H9 (cell line): ENCODE results near the gene PTX3. TPM values are rescaled to one million over a fixed set of nuclear protein-coding genes. Genes with fewer than 3 reads are reported as not detected.

ENCODE experiments used
- DNase-seq: peaks from one replicate; pipeline ENCODE4 v3.0.0-alpha.2; 2017
- H2AFZ ChIP-seq: one replicate; pipeline ENCODE4 v1.6.1; 2013; ENCODE audit warnings: mild to moderate bottlenecking, low read length, control low read depth, moderate library complexity
- H2AK5ac ChIP-seq: 2 replicates; pipeline ENCODE4 v1.6.1; 2013; ENCODE audit warnings: low read length, control low read depth, mixed read lengths; ENCODE audit not compliant: insufficient read length
- H2BK120ac ChIP-seq: one replicate; pipeline ENCODE4 v1.6.1; 2013; ENCODE audit warnings: low read depth, mild to moderate bottlenecking, low read length, control low read depth, inconsistent platforms; ENCODE audit not compliant: poor library complexity, severe bottlenecking
- H2BK12ac ChIP-seq: 2 replicates; pipeline ENCODE4 v1.6.1; 2013; ENCODE audit warnings: low read length, control low read depth, mixed read lengths, low read depth; ENCODE audit not compliant: insufficient read length
- H2BK15ac ChIP-seq: 2 replicates; pipeline ENCODE4 v1.6.1; 2013; ENCODE audit warnings: low read depth, low read length, control low read depth
- H2BK20ac ChIP-seq: one replicate; pipeline ENCODE4 v1.6.1; 2013; ENCODE audit warnings: low read depth, mild to moderate bottlenecking, low read length, control low read depth, inconsistent platforms; ENCODE audit not compliant: poor library complexity, severe bottlenecking
- H2BK5ac ChIP-seq: 2 replicates; pipeline ENCODE4 v1.6.1; 2013; ENCODE audit warnings: low read length, control low read depth, mixed read lengths; ENCODE audit not compliant: insufficient read length
- H3K14ac ChIP-seq: 2 replicates; pipeline ENCODE4 v1.6.1; 2013; ENCODE audit warnings: low read length, control low read depth; ENCODE audit not compliant: insufficient read depth
- H3K18ac ChIP-seq: 2 replicates; pipeline ENCODE4 v1.6.1; 2013; ENCODE audit warnings: low read depth, mild to moderate bottlenecking, mixed read lengths, low read length, control low read depth; ENCODE audit not compliant: insufficient read length
- H3K23ac ChIP-seq: 2 replicates; pipeline ENCODE4 v1.6.1; 2013; ENCODE audit warnings: low read length, control low read depth, mixed read lengths, low read depth; ENCODE audit not compliant: insufficient read length
- H3K23me2 ChIP-seq: 2 replicates; pipeline ENCODE4 v1.6.1; 2013; ENCODE audit warnings: low read depth, mild to moderate bottlenecking, mixed read lengths, low read length, control low read depth; ENCODE audit not compliant: insufficient read length, poor library complexity, severe bottlenecking
- H3K27ac ChIP-seq: 2 replicates; pipeline ENCODE4 v1.5.1; 2013; ENCODE audit warnings: low read length, control low read depth, mixed read lengths, low read depth; ENCODE audit not compliant: insufficient read length
- H3K27me3 ChIP-seq: 2 replicates; pipeline ENCODE4 v1.6.1; 2013; ENCODE audit warnings: low read length, control low read depth, inconsistent platforms; ENCODE audit not compliant: insufficient read depth
- H3K4ac ChIP-seq: 2 replicates; pipeline ENCODE4 v1.6.1; 2013; ENCODE audit warnings: low read depth, mild to moderate bottlenecking, control low read depth, inconsistent platforms, low read length, moderate library complexity
- H3K4me1 ChIP-seq: 2 replicates; pipeline ENCODE4 v1.6.1; 2013; ENCODE audit warnings: low read length, control low read depth, inconsistent platforms; ENCODE audit not compliant: insufficient read depth
- H3K4me2 ChIP-seq: 2 replicates; pipeline ENCODE4 v1.6.1; 2013; ENCODE audit warnings: low read length, control low read depth, mixed read lengths; ENCODE audit not compliant: insufficient read length, insufficient read depth
- H3K56ac ChIP-seq: 2 replicates; pipeline ENCODE4 v1.6.1; 2013; ENCODE audit warnings: low read depth, mild to moderate bottlenecking, mixed read lengths, low read length, control low read depth; ENCODE audit not compliant: insufficient read length
- H3K79me1 ChIP-seq: 2 replicates; pipeline ENCODE4 v1.6.1; 2013; ENCODE audit warnings: low read depth, mild to moderate bottlenecking, moderate library complexity, low read length, control low read depth, inconsistent platforms; ENCODE audit not compliant: insufficient read depth, poor library complexity, severe bottlenecking
- H3K79me2 ChIP-seq: 2 replicates; pipeline ENCODE4 v1.6.1; 2013; ENCODE audit warnings: low read length, control low read depth, inconsistent platforms; ENCODE audit not compliant: insufficient read depth
- H3K9ac ChIP-seq: 2 replicates; pipeline ENCODE4 v1.6.1; 2013; ENCODE audit warnings: low read length, control low read depth, mixed read lengths; ENCODE audit not compliant: insufficient read length; ENCODE audit errors: extremely low read depth
- H3K9me3 ChIP-seq: one replicate; pipeline ENCODE4 v1.6.1; 2013; ENCODE audit warnings: low read depth, low read length, inconsistent platforms; ENCODE audit not compliant: control insufficient read depth
- H3T11ph ChIP-seq: one replicate; pipeline ENCODE4 v1.6.1; 2013; ENCODE audit warnings: mild to moderate bottlenecking, low read length, control low read depth, inconsistent platforms
- H4K20me1 ChIP-seq: one replicate; pipeline ENCODE4 v1.6.1; 2013; ENCODE audit not compliant: control insufficient read depth, insufficient read length, insufficient read depth
- H4K5ac ChIP-seq: 2 replicates; pipeline ENCODE4 v1.6.1; 2013; ENCODE audit warnings: low read depth, mild to moderate bottlenecking, mixed read lengths, low read length, control low read depth; ENCODE audit not compliant: insufficient read length
- H4K8ac ChIP-seq: replicated peaks from 2 replicates; pipeline ENCODE4 v1.6.1; 2013; ENCODE audit warnings: low read length, control low read depth, mixed read lengths, low read depth; ENCODE audit not compliant: insufficient read length
- H4K91ac ChIP-seq: 2 replicates; pipeline ENCODE4 v1.6.1; 2013; ENCODE audit warnings: low read depth, mild to moderate bottlenecking, moderate library complexity, mixed read lengths, low read length, control low read depth; ENCODE audit not compliant: insufficient read length
- H3K27ac Mint-ChIP-seq, 3 experiments: 2 replicates in 2 of 3; 3 replicates in 1 of 3; pipeline ENCODE4 v1.8.0; 2020 to 2021; ENCODE audit warnings: mixed read lengths in 3 of 3, mild to moderate bottlenecking in 1 of 3, moderate library complexity in 1 of 3
- H3K27me3 Mint-ChIP-seq: 2 replicates; pipeline ENCODE4 v1.8.0; 2021; ENCODE audit warnings: low read depth, mild to moderate bottlenecking, moderate library complexity, mixed read lengths
- H3K36me3 Mint-ChIP-seq, 3 experiments: 2 replicates in 2 of 3; 3 replicates in 1 of 3; pipeline ENCODE4 v1.8.0; 2020 to 2021; ENCODE audit warnings: low read depth in 3 of 3, mixed read lengths in 3 of 3; ENCODE audit not compliant: insufficient read depth in 1 of 3
- H3K4me1 Mint-ChIP-seq, 2 experiments: 2 replicates each; pipeline ENCODE4 v1.8.0; 2020; ENCODE audit warnings: mixed read lengths in 2 of 2
- H3K4me3 Mint-ChIP-seq, 2 experiments: 2 replicates in 1 of 2; 3 replicates in 1 of 2; pipeline ENCODE4 v1.8.0; 2020 to 2021; ENCODE audit warnings: mild to moderate bottlenecking in 2 of 2, mixed read lengths in 2 of 2, moderate library complexity in 1 of 2
- H3K9me3 Mint-ChIP-seq, 2 experiments: 2 replicates in 1 of 2; 3 replicates in 1 of 2; pipeline ENCODE4 v1.8.0; 2020; ENCODE audit warnings: mild to moderate bottlenecking in 2 of 2, mixed read lengths in 2 of 2, moderate library complexity in 1 of 2
- CTCF ChIP-seq: fragments of 200-600 bp; sonication (generic); conservative IDR thresholded peaks from 3 replicates; pipeline ENCODE4 v1.8.0; 2021; ENCODE audit warnings: antibody characterized with exemption, mild to moderate bottlenecking
- WGBS: extraction: QIAGEN DNeasy Blood & Tissue Kit; methylation state at CpG from one replicate; pipeline ENCODE4 v1.1.7; 2013; ENCODE audit warnings: missing lambda C conversion rate, low lambda C conversion rate, mixed read lengths; ENCODE audit not compliant: insufficient read length; ENCODE audit errors: extremely low coverage; 5-methylcytosine and 5-hydroxymethylcytosine counted together
- total RNA-seq: library from RNA; stranded (reverse); gene quantifications from 2 replicates; pipeline ENCODE4 v1.2.1, GENCODE V29; 2021

PTX3 gene
- total RNA-seq, 1 experiment from 2014 or later = 0.11 TPM

DNA sequence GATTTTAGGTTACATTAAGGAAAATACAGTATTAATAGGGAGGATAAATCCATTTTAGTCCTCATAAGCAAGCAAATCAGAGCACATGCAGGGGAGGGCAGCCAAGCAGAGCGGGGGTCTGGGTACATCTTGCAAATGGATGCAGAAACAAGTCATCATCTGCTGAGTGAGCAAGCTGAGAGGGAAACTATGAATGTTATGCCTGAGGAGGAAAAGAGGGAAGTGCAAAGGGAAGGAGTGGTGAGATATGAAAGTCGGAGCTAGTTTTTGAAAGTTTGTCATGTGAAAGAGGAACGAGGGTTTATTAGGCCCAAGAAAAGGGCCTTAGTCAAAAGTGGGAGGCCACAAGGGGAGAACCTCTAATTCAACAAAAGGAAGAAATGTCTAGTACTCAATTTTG is 15.4 kb downstream of the PTX3 start:
- Histone ChIP-seq H3K27ac (no peak overlapping the region), H2BK120ac (no peak overlapping the region), H4K91ac (no peak overlapping the region), H2BK15ac (no peak overlapping the region), H3K4me2 (no peak overlapping the region), H3K27me3 (no peaks in the 10 kb centered on the region), H4K5ac (no peak overlapping the region), H2BK5ac (no peak overlapping the region), H2BK20ac (no peak overlapping the region), H4K8ac (no peak overlapping the region), H3K79me1 (no peaks in the 10 kb centered on the region), H3K79me2 (no peaks in the 10 kb centered on the region), H3K56ac (no peak overlapping the region), H3K23me2 (no peaks in the 10 kb centered on the region), H3K23ac (no peak overlapping the region), H3K4me1 (no peaks in the 10 kb centered on the region), H3K18ac (no peak overlapping the region), H2BK12ac (no peak overlapping the region), H4K20me1 (no peaks in the 10 kb centered on the region), H3T11ph (no peak overlapping the region), H2AFZ (no peak overlapping the region), H3K4ac (no peak overlapping the region), H2AK5ac (no peak overlapping the region), H3K9ac (no peak overlapping the region), H3K9me3 (no peaks in the 10 kb centered on the region), H3K14ac (no peak overlapping the region)
- no peak for TF ChIP-seq CTCF
- H3K27ac Mint-ChIP-seq = no peak overlapping the region
- H3K36me3 Mint-ChIP-seq = no peaks in the 10 kb centered on the region; a peak in 1 of 7 replicates
- no CpG with 5 or more reads among the region's 3 CpGs for WGBS
- no peak for DNase-seq
- H3K9me3 Mint-ChIP-seq = no peaks in the 10 kb centered on the region; a peak in 2 of 5 replicates
- no peaks in the 10 kb centered on the region for H3K27me3 Mint-ChIP-seq
- no peak overlapping the region for H3K4me3 Mint-ChIP-seq
- H3K4me1 Mint-ChIP-seq = no peaks in the 10 kb centered on the region
